ENCODE measurements around the gene FGFR3.

FGFR3 gene

GRCh38 chr4:1775731-1776500 lies 17.2 kb upstream of the FGFR3 start:
- H3K27me3 ChIP-seq (ENCODE audit: insufficient read depth, poor library complexity, severe bottlenecking), result no peaks in the 10 kb centered on the region
- no peak for TF ChIP-seq CTCF (IDR thresholded peaks at IDR 0.05; ENCODE audit: poor library complexity, severe bottlenecking)
- DNase-seq (ENCODE audit: low spot score), result no peak
- peak; percentile 56 for ATAC-seq (ENCODE audit: low read depth)
- H3K4me1 ChIP-seq (ENCODE audit: insufficient read depth, poor library complexity, severe bottlenecking), result peaks cover 8% of the 10 kb centered on the region
- no peaks in the 10 kb centered on the region for H3K36me3 ChIP-seq (ENCODE audit: low read depth)
- H3K27ac ChIP-seq (ENCODE audit: poor library complexity, severe bottlenecking), result no peak overlapping the region
- no peak overlapping the region for H3K4me3 ChIP-seq (ENCODE audit: severe bottlenecking)
- no peaks in the 10 kb centered on the region for H3K9me3 ChIP-seq (ENCODE audit: severe bottlenecking)

- no peak for TF ChIP-seq CTCF (IDR thresholded peaks at IDR 0.05; ENCODE audit: poor library complexity, severe bottlenecking)
- Histone ChIP-seq H3K27me3 (ENCODE audit: insufficient read depth, poor library complexity, severe bottlenecking) (no peaks in the 10 kb centered on the region), H3K9me3 (ENCODE audit: severe bottlenecking) (no peaks in the 10 kb centered on the region), H3K27ac (ENCODE audit: poor library complexity, severe bottlenecking) (no peak overlapping the region), H3K4me3 (ENCODE audit: severe bottlenecking) (no peak overlapping the region), H3K36me3 (ENCODE audit: low read depth) (no peaks in the 10 kb centered on the region), H3K4me1 (ENCODE audit: insufficient read depth, poor library complexity, severe bottlenecking) (peaks cover 8% of the 10 kb centered on the region)
- DNase-seq (ENCODE audit: low spot score) (no peak), ATAC-seq (ENCODE audit: low read depth) (no peak)
Observed at GRCh38 chr4:1776521-1777161, 16.5 kb upstream of the FGFR3 start.

GRCh38 chr4:1777822-1778641 lies 15.1 kb upstream of the FGFR3 start:
- no peaks in the 10 kb centered on the region for H3K9me3 ChIP-seq (ENCODE audit: severe bottlenecking)
- H3K27me3 ChIP-seq (ENCODE audit: insufficient read depth, poor library complexity, severe bottlenecking), result no peaks in the 10 kb centered on the region
- H3K36me3 ChIP-seq (ENCODE audit: low read depth), result no peaks in the 10 kb centered on the region
- DNase-seq (ENCODE audit: low spot score) (peak; percentile 85), ATAC-seq (ENCODE audit: low read depth) (peak; percentile 60)
- peaks cover 6% of the 10 kb centered on the region for H3K4me1 ChIP-seq (ENCODE audit: insufficient read depth, poor library complexity, severe bottlenecking)
- H3K27ac ChIP-seq (ENCODE audit: poor library complexity, severe bottlenecking), result peak overlapping the region; percentile 7
- no peak overlapping the region for H3K4me3 ChIP-seq (ENCODE audit: severe bottlenecking)
- no peak for TF ChIP-seq CTCF (IDR thresholded peaks at IDR 0.05; ENCODE audit: poor library complexity, severe bottlenecking)

GRCh38 chr4:1778642-1779392 lies 14.3 kb upstream of the FGFR3 start:
- TF ChIP-seq CTCF (IDR thresholded peaks at IDR 0.05; ENCODE audit: poor library complexity, severe bottlenecking), result no peak
- Histone ChIP-seq H3K9me3 (ENCODE audit: severe bottlenecking) (no peaks in the 10 kb centered on the region), H3K27ac (ENCODE audit: poor library complexity, severe bottlenecking) (no peak overlapping the region), H3K36me3 (ENCODE audit: low read depth) (no peaks in the 10 kb centered on the region), H3K4me1 (ENCODE audit: insufficient read depth, poor library complexity, severe bottlenecking) (peaks cover 6% of the 10 kb centered on the region), H3K4me3 (ENCODE audit: severe bottlenecking) (no peak overlapping the region), H3K27me3 (ENCODE audit: insufficient read depth, poor library complexity, severe bottlenecking) (no peaks in the 10 kb centered on the region)
- ATAC-seq (ENCODE audit: low read depth) (no peak), DNase-seq (ENCODE audit: low spot score) (no peak)
